HCT116 (cell line): ENCODE data around the gene PAX6. TPM values are rescaled to one million over a fixed set of nuclear protein-coding genes. Genes with fewer than 3 reads are reported as not detected.

Experiments
- ATAC-seq: fragments of 200-7000 bp; cut with Tn5 transposase; 2 replicates; pipeline ENCODE4 v1.9.1; 2020; ENCODE audit warnings: mild to moderate bottlenecking, moderate library complexity
- BruUV-seq: library from RNA; stranded (reverse); fragments of 400-500 nt; replicated peaks from 2 replicates; lab custom pipeline; 2021; lab: Mats Ljungman, UMichigan
- CTCF ChIA-PET: fragments of 300-600 bp; sonication (Branson Sonifier 250); formaldehyde crosslinking; loops from one replicate; lab custom pipeline; 2021; ENCODE audit warnings: antibody characterized with exemption; lab: Charles Lee
- POLR2A ChIA-PET: fragments of 300-600, 350-600 bp; sonication (Branson Sonifier 250); formaldehyde crosslinking; loops from one replicate; lab custom pipeline; 2021; ENCODE audit warnings: antibody characterized with exemption; lab: Charles Lee
- RAD21 ChIA-PET, 2 experiments: fragments of 300-600 bp; sonication (Branson Sonifier 250); formaldehyde crosslinking; loops; one replicate each; lab custom pipeline; 2023; ENCODE audit warnings: low total read pairs in 2 of 2; ENCODE audit not compliant: uncharacterized antibody in 2 of 2, unreplicated experiment in 2 of 2, low non-redundant PET in 1 of 2; lab: Charles Lee
- DNase-seq: peaks from one replicate; pipeline ENCODE4 v3.0.0-alpha.2; 2010; ENCODE audit warnings: low read depth, low spot score
- H2AFZ ChIP-seq: fragments of 200-600 bp; shearing (Covaris generic), sonication (generic); 2 replicates; pipeline ENCODE4 v1.6.1; 2017; ENCODE audit warnings: low read depth, mixed run types, mixed read lengths, antibody characterized with exemption, low read length; ENCODE audit not compliant: poor library complexity, severe bottlenecking
- H3K27ac ChIP-seq: 2 replicates; pipeline ENCODE4 v1.5.1; 2012; ENCODE audit warnings: low read depth, low read length
- H3K27me3 ChIP-seq: fragments of 200-600 bp; sonication (generic); 2 replicates; pipeline ENCODE4 v1.6.1; 2016; ENCODE audit warnings: mixed run types, low read length, mixed read lengths; ENCODE audit not compliant: insufficient read depth
- H3K36me3 ChIP-seq, 2 experiments: fragments of 200-500 bp in 1 of 2; fragments of 200-600 bp in 1 of 2; sonication (Bioruptor generic) in 1 of 2; sonication (generic) in 1 of 2; 2 replicates each; pipeline versions ENCODE4 v1.5.1 to v1.6.1; 2014 to 2016; ENCODE audit warnings: low read length in 2 of 2, inconsistent platforms in 1 of 2, mixed read lengths in 1 of 2, mixed run types in 1 of 2; ENCODE audit not compliant: insufficient read depth in 2 of 2, control insufficient read depth in 1 of 2
- H3K4me1 ChIP-seq, 2 experiments: fragments of 200-600 bp in 1 of 2; sonication (generic) in 1 of 2; 2 replicates each; pipeline versions ENCODE4 v1.5.1 to v1.6.1; 2012 to 2017; ENCODE audit warnings: low read length in 2 of 2, inconsistent platforms in 1 of 2, mild to moderate bottlenecking in 1 of 2, mixed read lengths in 1 of 2, mixed run types in 1 of 2, moderate library complexity in 1 of 2; ENCODE audit not compliant: insufficient read depth in 2 of 2, control insufficient read depth in 1 of 2
- H3K4me2 ChIP-seq: fragments of 200-600 bp; sonication (generic); 2 replicates; pipeline ENCODE4 v1.6.1; 2017; ENCODE audit warnings: mixed run types, low read length, mixed read lengths
- H3K4me3 ChIP-seq, 2 experiments: fragments of 200-600 bp in 1 of 2; sonication (generic) in 1 of 2; replicated peaks in 1 of 2; 2 replicates each; pipeline ENCODE4 v1.5.1; 2011 to 2016; ENCODE audit warnings: low read length in 2 of 2, control low read depth in 1 of 2, low read depth in 1 of 2, mild to moderate bottlenecking in 1 of 2, mixed read lengths in 1 of 2, mixed run types in 1 of 2
- H3K79me2 ChIP-seq: fragments of 200-600 bp; sonication (generic); 2 replicates; pipeline ENCODE4 v1.6.1; 2017; ENCODE audit warnings: mild to moderate bottlenecking, mixed run types, low read length, moderate library complexity, mixed read lengths; ENCODE audit not compliant: insufficient read depth
- H3K9ac ChIP-seq: fragments of 200-600 bp; sonication (generic); 2 replicates; pipeline ENCODE4 v1.6.1; 2016; ENCODE audit warnings: low read length, mixed read lengths
- H3K9me2 ChIP-seq: fragments of 200-600 bp; sonication (generic), shearing (Covaris generic); 2 replicates; pipeline ENCODE4 v1.6.1; 2017; ENCODE audit warnings: mixed run types, mild to moderate bottlenecking, moderate library complexity; ENCODE audit not compliant: insufficient read depth
- H3K9me3 ChIP-seq, 2 experiments: fragments of 200-500 bp in 1 of 2; fragments of 200-600 bp in 1 of 2; sonication (Bioruptor generic) in 1 of 2; sonication (generic) in 1 of 2; 2 replicates each; pipeline ENCODE4 v1.6.1; 2014 to 2017; ENCODE audit warnings: low read length in 2 of 2, mixed read lengths in 2 of 2, inconsistent platforms in 1 of 2, low read depth in 1 of 2, mild to moderate bottlenecking in 1 of 2, mixed run types in 1 of 2, moderate library complexity in 1 of 2; ENCODE audit not compliant: control insufficient read depth in 1 of 2, insufficient read depth in 1 of 2
- H4K20me1 ChIP-seq: fragments of 200-600 bp; sonication (generic), shearing (Covaris generic); 2 replicates; pipeline ENCODE4 v1.6.1; 2017; ENCODE audit warnings: mixed run types, mild to moderate bottlenecking, moderate library complexity; ENCODE audit not compliant: insufficient read depth
- CBX3 ChIP-seq: IDR thresholded peaks from 2 replicates; pipeline ENCODE4 v1.6.1; 2012; ENCODE audit warnings: low read depth
- CEBPB ChIP-seq: IDR thresholded peaks from 2 replicates; pipeline ENCODE4 v1.6.1; 2012; ENCODE audit warnings: low read depth
- CTCF ChIP-seq, 3 experiments: fragments of 200-600 bp in 1 of 3; sonication (generic) in 1 of 3; IDR thresholded peaks in 2 of 3; conservative IDR thresholded peaks in 1 of 3; 2 replicates each; pipeline ENCODE4 v1.5.1; 2012 to 2017; ENCODE audit warnings: low read depth in 2 of 3, low read length in 2 of 3, antibody characterized with exemption in 1 of 3, borderline replicate concordance in 1 of 3, control low read depth in 1 of 3, mild to moderate bottlenecking in 1 of 3, mixed read lengths in 1 of 3, mixed run types in 1 of 3, moderate library complexity in 1 of 3; ENCODE audit not compliant: insufficient read depth in 1 of 3
- EZH2 ChIP-seq: fragments of 200-600 bp; sonication (generic); IDR thresholded peaks from 2 replicates; pipeline ENCODE4 v1.6.1; 2017; ENCODE audit warnings: antibody characterized with exemption, mixed run types
- EZH2phosphoT487 ChIP-seq: fragments of 200-600 bp; IDR thresholded peaks from 2 replicates; pipeline ENCODE4 v1.6.1; 2018; ENCODE audit warnings: antibody characterized with exemption, borderline replicate concordance
- JUND ChIP-seq: IDR thresholded peaks from 2 replicates; pipeline ENCODE4 v1.6.1; 2012
- POLR2AphosphoS5 ChIP-seq: IDR thresholded peaks from 2 replicates; pipeline ENCODE4 v1.6.1; 2011; ENCODE audit warnings: mild to moderate bottlenecking, low read depth, low read length, moderate library complexity
- SRF ChIP-seq: IDR thresholded peaks from 2 replicates; pipeline ENCODE4 v1.6.1; 2012; ENCODE audit warnings: low read depth
- YY1 ChIP-seq: IDR thresholded peaks from 2 replicates; pipeline ENCODE4 v1.6.1; 2011; ENCODE audit warnings: low read length, low read depth, moderate library complexity, mild to moderate bottlenecking; ENCODE audit not compliant: insufficient replicate concordance; ENCODE audit errors: extremely low read depth
- ZFX ChIP-seq: fragments of 450-650 bp; IDR thresholded peaks from 2 replicates; pipeline ENCODE4 v1.6.1; 2017
- intact Hi-C: fragments of 100-400 bp; cut with micrococcal nuclease; formaldehyde crosslinking; loops from 2 replicates; pipeline ENCODE4 v1.10.0; 2022
- total RNA-seq: library from RNA; stranded (reverse); gene quantifications from one replicate; pipeline ENCODE4 v1.2.1, GENCODE V29; 2021; ENCODE audit not compliant: unreplicated experiment
- TF ChIP-seq, protein P1 (sequence below): IDR thresholded peaks from 2 replicates; pipeline ENCODE4 v1.6.1; 2012
- TF ChIP-seq, protein P2 (sequence below): IDR thresholded peaks from 2 replicates; pipeline ENCODE4 v1.6.1; 2011; ENCODE audit warnings: mild to moderate bottlenecking, low read length, moderate library complexity; ENCODE audit not compliant: insufficient replicate concordance; ENCODE audit errors: extremely low read depth

PAX6 gene
- total RNA-seq, 1 experiment from 2014 or later, result 5.3 TPM

GRCh38 chr11:31788085-31788484 is 23.0 kb downstream of the PAX6 start:
- ChIA-PET RAD21 (no interaction called here), CTCF (no interaction called here)
- intact Hi-C loops, result no loop called here

More at GRCh38 chr11:31788085-31788484, 23.0 kb downstream of the PAX6 start:
- Histone ChIP-seq H3K79me2 (no peaks in the 10 kb centered on the region), H3K27ac (no peak overlapping the region), H2AFZ (no peak overlapping the region), H3K36me3 (no peaks in the 10 kb centered on the region), H3K4me3 (no peak overlapping the region), H3K9ac (no peak overlapping the region), H3K4me2 (no peak overlapping the region), H3K27me3 (no peaks in the 10 kb centered on the region), H3K9me3 (no peaks in the 10 kb centered on the region), H4K20me1 (no peaks in the 10 kb centered on the region), H3K9me2 (no peaks in the 10 kb centered on the region), H3K4me1 (no peaks in the 10 kb centered on the region)
- no peak for TF ChIP-seq YY1
- TF ChIP-seq ZFX, result no peak
- no peak for TF ChIP-seq CEBPB
- TF ChIP-seq, protein P1, sequence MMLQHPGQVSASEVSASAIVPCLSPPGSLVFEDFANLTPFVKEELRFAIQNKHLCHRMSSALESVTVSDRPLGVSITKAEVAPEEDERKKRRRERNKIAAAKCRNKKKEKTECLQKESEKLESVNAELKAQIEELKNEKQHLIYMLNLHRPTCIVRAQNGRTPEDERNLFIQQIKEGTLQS, result no peak
- TF ChIP-seq EZH2phosphoT487, result no peak
- TF ChIP-seq EZH2, result no peak
- TF ChIP-seq JUND, result no peak
- no peak for TF ChIP-seq POLR2AphosphoS5
- no peak for TF ChIP-seq CTCF (IDR thresholded peaks at IDR 0.05 in 2 of 3, conservative IDR thresholded peaks at IDR 0.05 in 1 of 3; ENCODE audit: borderline replicate concordance in 1 of 3, insufficient read depth in 1 of 3, low read depth in 2 of 3, low read length in 2 of 3)
- TF ChIP-seq, protein P2, sequence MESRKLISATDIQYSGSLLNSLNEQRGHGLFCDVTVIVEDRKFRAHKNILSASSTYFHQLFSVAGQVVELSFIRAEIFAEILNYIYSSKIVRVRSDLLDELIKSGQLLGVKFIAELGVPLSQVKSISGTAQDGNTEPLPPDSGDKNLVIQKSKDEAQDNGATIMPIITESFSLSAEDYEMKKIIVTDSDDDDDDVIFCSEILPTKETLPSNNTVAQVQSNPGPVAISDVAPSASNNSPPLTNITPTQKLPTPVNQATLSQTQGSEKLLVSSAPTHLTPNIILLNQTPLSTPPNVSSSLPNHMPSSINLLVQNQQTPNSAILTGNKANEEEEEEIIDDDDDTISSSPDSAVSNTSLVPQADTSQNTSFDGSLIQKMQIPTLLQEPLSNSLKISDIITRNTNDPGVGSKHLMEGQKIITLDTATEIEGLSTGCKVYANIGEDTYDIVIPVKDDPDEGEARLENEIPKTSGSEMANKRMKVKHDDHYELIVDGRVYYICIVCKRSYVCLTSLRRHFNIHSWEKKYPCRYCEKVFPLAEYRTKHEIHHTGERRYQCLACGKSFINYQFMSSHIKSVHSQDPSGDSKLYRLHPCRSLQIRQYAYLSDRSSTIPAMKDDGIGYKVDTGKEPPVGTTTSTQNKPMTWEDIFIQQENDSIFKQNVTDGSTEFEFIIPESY, result no peak
- no peak for TF ChIP-seq SRF
- no peak for TF ChIP-seq CBX3
- DNase-seq (no peak), ATAC-seq (no peak)
- BruUV-seq, result no TSS peak
- POLR2A ChIA-PET, result no interaction called here
